Gastrocnemius medialis (tissue), 4 donors: ENCODE results near the gene RO60. TPM values are rescaled to one million over a fixed set of nuclear protein-coding genes. Genes with fewer than 3 reads are reported as not detected.

Source experiments
- ATAC-seq, 2 donors: fragments of 150-250 bp; one replicate each; pipeline ENCODE4 v1.9.1; 2016
- DNase-seq, 2 donors: peaks; one replicate each; pipeline ENCODE4 v3.0.0-alpha.2; 2019
- H3K27ac ChIP-seq, 4 donors: fragments of 200-600 bp; sonication (generic); 1 replicate in 1 of 4; 2 replicates in 3 of 4; pipeline ENCODE4 v1.5.1; 2016 to 2018; ENCODE audit warnings: mild to moderate bottlenecking in 2 of 4, moderate library complexity in 1 of 4
- H3K27me3 ChIP-seq, 3 donors: fragments of 200-600 bp; sonication (generic) in 2 of 3; 1 replicate in 1 of 3; 2 replicates in 2 of 3; pipeline versions ENCODE4 v1.5.1 to v1.6.0; 2016 to 2019; ENCODE audit warnings: mild to moderate bottlenecking in 1 of 3, moderate library complexity in 1 of 3
- H3K36me3 ChIP-seq, 2 donors: fragments of 200-600 bp; sonication (generic) in 1 of 2; one replicate each; pipeline ENCODE4 v1.5.1; 2017 to 2018
- H3K4me1 ChIP-seq, 2 donors: fragments of 200-600 bp; sonication (generic) in 1 of 2; one replicate each; pipeline ENCODE4 v1.5.1; 2016 to 2017; ENCODE audit warnings: mild to moderate bottlenecking in 2 of 2
- H3K4me3 ChIP-seq, 4 donors: fragments of 200-600 bp; sonication (generic) in 3 of 4; 1 replicate in 1 of 4; 2 replicates in 3 of 4; pipeline ENCODE4 v1.5.1; 2016 to 2019; ENCODE audit warnings: mild to moderate bottlenecking in 2 of 4
- H3K9me3 ChIP-seq, 3 donors: fragments of 200-600 bp; sonication (generic) in 2 of 3; 1 replicate in 1 of 3; 2 replicates in 2 of 3; pipeline ENCODE4 v1.5.1; 2016 to 2019
- CTCF ChIP-seq, 5 experiments: fragments of 450-650 bp in 3 of 5; fragments of 200-600 bp in 2 of 5; sonication (generic) in 2 of 5; IDR thresholded peaks in 4 of 5; conservative IDR thresholded peaks in 1 of 5; 1 replicate in 4 of 5; 2 replicates in 1 of 5; pipeline ENCODE4 v1.5.1; 2016 to 2019; ENCODE audit warnings: antibody characterized with exemption in 5 of 5, mild to moderate bottlenecking in 3 of 5, moderate library complexity in 3 of 5
- POLR2A ChIP-seq, 2 donors: fragments of 450-650 bp; IDR thresholded peaks; one replicate each; pipeline ENCODE4 v1.6.1; 2017; ENCODE audit warnings: antibody characterized with exemption in 2 of 2, mild to moderate bottlenecking in 2 of 2, moderate library complexity in 2 of 2
- in situ Hi-C, 4 donors: fragments of 200-750 bp; cut with MboI; loops; one replicate each; pipeline versions ENCODE4 v1.15.0 to v1.8.0; 2017; ENCODE audit warnings: low sequenced_read_pairs in 4 of 4
- intact Hi-C: fragments of 100-400 bp; cut with DNase I; formaldehyde crosslinking; loops from one replicate; pipeline ENCODE4 v1.15.1; 2023; ENCODE audit warnings: low total_unique reads
- total RNA-seq, 4 donors: library from RNA; depleted of rRNA; stranded (reverse); fragments of >200 nt; gene quantifications; one replicate each; pipeline versions ENCODE4 v1.1.0 to v1.2.3, GENCODE V29; 2016

Gene RO60
- total RNA-seq, 4 donors from 2014 or later, result 56.1 to 74.0 (median 58.2) TPM

GRCh38 chr1:193014400-193014799 is 45.0 kb upstream of the RO60 start:
- intact Hi-C loops, result no loop called here
- ATAC-seq, result no peak
- in situ Hi-C loops, result loop anchor here (10.0 to 25.0 kb wide), 4 partner anchors 200 to 552 kb away; partner anchors contain the start of gene RGS2 (in 1 of the 4)

GRCh38 chr1:193016788-193017187 is 42.6 kb upstream of the RO60 start:
- DNase-seq (no peak), ATAC-seq (no peak)
- in situ Hi-C loops (loop anchor here (5.0 to 25.0 kb wide), 5 partner anchors 202 to 554 kb away; partner anchors contain the start of gene RGS2 (in 1 of the 4)), intact Hi-C loops (no loop called here)
- Histone ChIP-seq H3K4me3 (no peak overlapping the region), H3K4me1 (peaks cover 10 to 17% of the 10 kb centered on the region in 2 donors), H3K27ac (no peak overlapping the region), H3K9me3 (no peaks in the 10 kb centered on the region), H3K27me3 (no peaks in the 10 kb centered on the region), H3K36me3 (no peaks in the 10 kb centered on the region)
- no peak for TF ChIP-seq POLR2A (IDR thresholded peaks at IDR 0.05)
- no peak for TF ChIP-seq CTCF (IDR thresholded peaks at IDR 0.05 in 4 of 5, conservative IDR thresholded peaks at IDR 0.05 in 1 of 5)

More at GRCh38 chr1:193014400-193014799, 45.0 kb upstream of the RO60 start:
- H3K27ac ChIP-seq, result no peak overlapping the region
- no peak for DNase-seq
- no peaks in the 10 kb centered on the region for H3K36me3 ChIP-seq
- peaks cover 10 to 17% of the 10 kb centered on the region in 2 donors for H3K4me1 ChIP-seq
- TF ChIP-seq POLR2A (IDR thresholded peaks at IDR 0.05) (no peak), CTCF (IDR thresholded peaks at IDR 0.05 in 4 of 5, conservative IDR thresholded peaks at IDR 0.05 in 1 of 5) (no peak)
- no peaks in the 10 kb centered on the region for H3K9me3 ChIP-seq
- no peak overlapping the region for H3K4me3 ChIP-seq
- H3K27me3 ChIP-seq, result no peaks in the 10 kb centered on the region

GRCh38 chr1:193019442-193020026 is 39.9 kb upstream of the RO60 start:
- no peak for DNase-seq
- Histone ChIP-seq H3K27ac (no peak overlapping the region), H3K9me3 (no peaks in the 10 kb centered on the region), H3K4me3 (no peak overlapping the region), H3K36me3 (peaks cover 0 to 7% of the 10 kb centered on the region in 2 donors), H3K4me1 (peaks cover 0 to 2% of the 10 kb centered on the region in 2 donors), H3K27me3 (no peaks in the 10 kb centered on the region)
- intact Hi-C loops, result loop anchor here (1.0 to 2.0 kb wide), 2 partner anchors 214 to 543 kb away; no protein-coding TSS in a partner anchor
- TF ChIP-seq CTCF (IDR thresholded peaks at IDR 0.05 in 4 of 5, conservative IDR thresholded peaks at IDR 0.05 in 1 of 5), result peak in 3 of 5 experiments; percentile 21 to 52 (median 35)
- TF ChIP-seq POLR2A (IDR thresholded peaks at IDR 0.05), result no peak
- in situ Hi-C loops, result loop anchor here (5.0 to 25.0 kb wide), 5 partner anchors 205 to 557 kb away; partner anchors contain the start of gene RGS2 (in 1 of the 4)
- no peak for ATAC-seq

GRCh38 chr1:193025218-193025617 is 34.2 kb upstream of the RO60 start:
- no peak for DNase-seq
- ATAC-seq, result no peak

More at GRCh38 chr1:193025218-193025617, 34.2 kb upstream of the RO60 start:
- Histone ChIP-seq H3K4me3 (no peak overlapping the region), H3K27me3 (no peaks in the 10 kb centered on the region), H3K4me1 (no peaks in the 10 kb centered on the region), H3K27ac (no peak overlapping the region), H3K36me3 (peaks cover 0 to 21% of the 10 kb centered on the region in 2 donors), H3K9me3 (no peaks in the 10 kb centered on the region)
- in situ Hi-C loops, result no loop called here
- intact Hi-C loops, result no loop called here
- TF ChIP-seq POLR2A (IDR thresholded peaks at IDR 0.05) (no peak), CTCF (IDR thresholded peaks at IDR 0.05 in 4 of 5, conservative IDR thresholded peaks at IDR 0.05 in 1 of 5) (no peak)
